HG03196 (cell line): ENCODE measurements around the gene DOCK1.
"Not testable (repeated sequence)": the region's sequence is repeated elsewhere in the genome, so short reads cannot be mapped to it uniquely, and the experiment has no call there.

Experiments
- ATAC-seq: cut with Tn5 transposase; IDR thresholded peaks from one replicate; pipeline ENCODE4 v1.9.1; 2021; ENCODE audit not compliant: unreplicated experiment

The DOCK1 gene

GRCh38 chr10:127259347-127259746 lies 354.1 kb downstream of the DOCK1 start:
- no peak for ATAC-seq

DNA sequence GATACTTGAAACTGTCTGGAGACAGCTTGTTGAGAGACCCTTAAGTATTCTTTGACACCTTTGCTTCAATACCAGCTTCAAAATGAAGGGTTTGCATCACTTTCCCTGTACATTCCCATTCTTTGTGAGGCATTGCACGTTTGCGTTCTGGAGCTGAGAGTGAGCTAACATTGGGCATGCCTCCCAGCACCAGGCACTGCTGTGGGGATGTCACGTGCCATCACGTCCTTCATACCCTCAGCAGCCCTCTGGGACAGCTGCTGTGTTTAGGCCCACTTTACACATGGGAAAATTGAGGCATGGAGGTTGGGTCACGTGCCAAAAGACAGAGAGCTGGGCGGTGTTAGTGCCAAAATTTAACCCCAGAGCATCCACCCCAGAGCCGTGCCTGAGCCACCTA lies 357.4 kb downstream of the DOCK1 start:
- no peak for ATAC-seq

DNA sequence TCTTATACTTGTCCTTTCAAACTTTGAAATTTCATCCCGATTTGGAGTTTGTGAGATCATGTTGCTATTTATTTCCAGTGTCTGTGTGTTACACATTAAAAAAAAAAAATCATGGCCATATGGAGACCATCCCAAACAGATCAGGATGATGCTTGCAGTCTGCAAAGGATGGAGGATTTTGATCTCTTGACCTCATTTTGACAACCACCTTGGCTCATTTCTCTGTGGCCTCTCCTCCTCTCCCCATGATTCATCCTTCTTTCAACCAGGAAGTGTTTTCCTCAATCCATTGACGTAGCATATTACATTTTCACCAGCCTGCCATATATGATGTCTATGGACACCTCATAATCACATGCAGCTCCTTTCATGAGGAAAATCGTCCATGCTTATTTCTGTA lies 360.1 kb downstream of the DOCK1 start:
- no peak for ATAC-seq

DNA sequence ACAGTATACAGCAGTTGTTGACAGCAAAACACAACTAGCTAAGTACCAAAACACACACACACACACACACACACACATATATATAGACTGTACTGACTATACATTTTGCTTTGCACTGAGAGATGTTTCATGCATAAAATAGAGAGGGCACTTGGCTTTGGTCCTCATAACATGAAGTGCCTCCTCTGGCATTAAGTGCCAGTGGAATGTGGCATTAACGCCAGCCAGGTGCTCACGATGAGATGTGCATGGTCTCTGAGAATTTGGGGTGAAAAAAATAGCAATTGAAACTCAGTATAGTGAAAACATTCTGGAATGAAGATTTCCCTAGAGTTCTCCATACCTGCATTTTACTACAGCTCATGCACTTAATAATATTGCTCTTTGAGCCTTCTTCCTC lies 361.2 kb downstream of the DOCK1 start:
- ATAC-seq, result no peak

DNA sequence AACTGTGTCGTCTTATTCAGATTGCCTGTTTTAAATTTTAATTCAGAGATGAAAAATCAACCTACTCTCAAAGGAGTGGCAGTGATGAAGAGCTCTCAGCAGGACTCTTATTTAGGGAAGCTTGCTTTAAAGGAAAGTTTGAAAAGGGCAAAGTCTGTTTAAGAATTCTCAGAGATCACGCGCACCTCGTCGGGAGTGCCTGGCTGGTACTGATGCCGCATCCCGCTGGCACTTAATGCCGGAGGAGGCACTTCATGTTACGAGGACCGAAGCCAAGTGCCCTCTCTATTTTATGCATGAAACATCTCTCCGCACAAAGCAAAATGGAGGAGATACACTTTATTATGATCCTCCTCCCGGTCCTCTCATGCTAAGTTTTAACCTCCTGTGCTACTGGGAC lies 362.2 kb downstream of the DOCK1 start:
- ATAC-seq, result no peak

DNA sequence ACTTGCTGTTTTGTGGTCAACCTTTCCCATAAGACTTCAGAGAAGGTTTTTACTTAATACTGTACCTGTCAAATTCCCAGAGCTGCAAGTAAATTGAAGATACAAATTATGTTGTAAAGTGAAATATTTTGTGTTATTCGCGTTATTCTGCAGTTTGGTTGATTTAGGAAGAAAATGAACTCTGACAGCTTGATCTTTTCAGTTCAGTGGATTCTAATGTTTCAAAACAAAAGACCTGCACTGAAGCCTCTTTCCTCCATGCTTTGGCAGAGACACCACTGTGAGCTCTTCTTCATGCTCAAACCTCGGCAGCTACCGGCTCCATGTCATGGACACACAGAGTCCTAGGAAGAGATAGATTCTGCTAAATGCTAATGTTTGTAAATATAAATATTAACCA lies 366.8 kb downstream of the DOCK1 start:
- no peak for ATAC-seq

- no peak for ATAC-seq
Observed at GRCh38 chr10:127275272-127275671, 370.0 kb downstream of the DOCK1 start.

DNA sequence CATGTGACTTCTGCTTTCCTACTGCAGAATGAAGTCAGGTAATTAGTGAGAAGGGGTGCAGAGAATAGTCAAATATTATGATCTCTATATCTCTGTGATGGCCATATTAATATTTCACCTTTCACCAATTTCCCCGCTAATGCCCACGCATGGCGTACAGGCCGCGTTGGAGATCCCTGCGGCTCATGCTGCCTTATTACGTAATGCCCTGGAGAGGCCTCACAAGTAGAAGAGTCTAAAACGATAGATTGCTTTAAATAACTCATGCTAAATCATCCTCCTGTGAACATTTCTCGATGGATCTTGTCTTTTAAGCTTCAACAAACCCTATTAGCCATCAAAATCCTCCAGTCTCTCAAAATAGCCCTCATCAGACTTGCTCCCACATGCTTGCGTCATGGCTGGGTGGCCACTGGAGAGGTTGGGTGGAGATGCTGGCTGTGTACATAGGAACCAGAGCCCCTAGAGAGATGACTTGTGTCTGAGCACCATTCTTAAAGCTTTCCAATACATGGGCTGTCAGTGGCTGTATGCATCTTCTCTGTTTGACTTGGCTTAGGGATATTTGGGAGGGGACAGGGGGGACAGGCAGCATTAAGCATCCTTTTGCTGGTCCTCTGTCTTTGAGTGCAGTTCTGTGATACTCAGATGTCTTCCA lies 370.7 kb downstream of the DOCK1 start:
- no peak for ATAC-seq

- no peak for ATAC-seq
Observed at GRCh38 chr10:127276794-127277462, 371.7 kb downstream of the DOCK1 start.

DNA sequence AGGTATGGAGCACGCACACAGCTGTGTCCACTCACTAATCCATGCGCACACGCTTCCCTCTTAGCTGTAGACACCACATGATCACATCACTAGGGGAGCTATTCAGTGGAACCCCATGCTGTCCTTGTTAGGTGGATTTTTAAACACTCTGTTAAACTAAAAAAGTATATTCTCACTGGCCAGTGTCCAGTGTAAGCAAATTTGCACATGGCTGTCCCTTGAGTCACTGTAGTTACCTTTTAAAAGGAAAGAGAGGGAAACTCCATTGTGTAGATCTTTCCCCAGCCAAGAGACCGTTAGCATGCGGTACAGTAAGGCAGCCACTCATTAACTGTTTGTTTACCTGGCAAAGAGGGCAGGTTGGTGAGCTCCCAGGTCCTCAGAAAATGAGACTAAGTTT lies 372.8 kb downstream of the DOCK1 start:
- ATAC-seq, result no peak

DNA sequence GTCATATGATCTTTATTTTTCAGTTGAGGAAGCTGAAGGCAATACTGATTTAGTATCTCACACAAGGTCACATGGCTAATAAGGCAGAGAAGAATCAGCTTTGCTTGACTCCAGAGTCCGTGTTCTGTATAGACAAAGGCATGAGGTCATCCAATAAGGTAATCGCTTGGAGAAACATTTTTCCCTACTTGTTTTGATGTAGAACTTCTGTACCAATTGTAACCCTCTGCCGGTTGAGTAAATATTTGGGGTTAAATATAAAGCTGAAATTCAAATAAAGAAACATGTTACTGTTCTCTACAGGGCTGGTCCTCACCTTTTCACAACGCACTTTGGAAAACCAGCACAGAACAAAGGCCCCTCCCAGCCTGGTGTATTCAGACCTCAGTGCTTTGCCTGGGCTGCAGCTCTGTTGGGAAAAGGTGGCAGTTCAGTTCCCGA lies 374.1 kb downstream of the DOCK1 start:
- no peak for ATAC-seq

GRCh38 chr10:127280446-127280845 lies 375.2 kb downstream of the DOCK1 start:
- no peak for ATAC-seq

- no peak for ATAC-seq
Observed at GRCh38 chr10:127283017-127283416, 377.8 kb downstream of the DOCK1 start.

- no peak for ATAC-seq
Observed at GRCh38 chr10:127283576-127283975, 378.3 kb downstream of the DOCK1 start.

- ATAC-seq, result no peak
Observed at GRCh38 chr10:127290850-127291249, 385.6 kb downstream of the DOCK1 start.

DNA sequence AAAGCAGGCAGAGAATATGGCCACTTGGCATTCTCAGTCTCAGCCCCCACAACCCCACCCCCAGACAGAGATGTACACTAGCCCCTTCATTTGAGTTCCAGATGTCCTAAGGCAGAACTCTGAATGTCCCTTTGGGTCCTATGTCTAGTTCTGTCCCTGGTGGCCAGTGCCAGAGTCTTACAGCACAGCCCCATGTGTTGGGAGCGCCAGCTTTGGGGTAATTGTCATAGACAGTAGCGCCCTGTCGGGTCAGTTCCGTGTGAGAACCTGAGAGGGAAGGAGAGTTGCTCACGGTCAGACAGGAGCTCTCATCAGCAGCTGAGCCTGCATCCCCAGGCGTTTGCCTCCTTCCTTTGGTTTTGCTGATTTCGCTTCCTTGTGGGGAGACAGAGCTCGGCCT lies 386.1 kb downstream of the DOCK1 start:
- ATAC-seq, result no peak

DNA sequence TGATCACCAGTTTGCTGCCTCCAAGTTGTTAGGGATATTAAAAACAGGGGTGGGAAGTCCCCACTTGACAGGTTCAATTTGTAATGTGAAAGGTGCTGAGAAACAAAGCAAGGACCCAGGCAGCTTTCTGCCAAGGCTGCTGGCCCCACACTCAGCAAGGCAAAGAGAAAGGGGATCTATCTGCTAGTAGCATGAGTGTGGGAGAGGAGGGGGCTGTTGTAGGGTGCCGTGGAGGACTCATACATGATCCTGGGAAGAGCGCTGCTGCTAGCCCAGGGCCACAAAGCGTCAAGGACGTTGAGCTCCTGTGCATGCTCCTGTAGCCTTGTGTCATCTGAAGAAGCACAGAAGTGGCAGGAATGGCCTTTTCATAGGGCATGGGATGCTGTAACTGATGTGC lies 387.7 kb downstream of the DOCK1 start:
- no peak for ATAC-seq

DNA sequence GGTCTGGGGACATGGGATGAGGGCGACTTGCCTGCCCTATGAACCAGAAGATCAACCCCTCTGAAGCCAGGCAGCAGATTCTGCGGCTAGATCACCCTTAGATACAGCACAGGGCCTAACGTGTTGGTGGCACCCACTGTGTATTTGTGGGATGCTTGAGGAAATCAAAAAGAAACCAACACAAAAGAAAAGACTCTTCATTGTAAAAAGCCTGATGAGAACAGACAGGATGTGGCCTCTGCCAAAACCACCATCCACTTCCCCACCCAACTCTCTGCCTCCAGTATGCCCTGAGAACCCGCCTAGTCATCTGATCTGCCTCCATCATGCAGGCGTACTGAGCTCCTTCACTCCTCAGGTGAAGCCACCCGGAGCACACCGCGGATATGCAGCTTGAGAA lies 388.4 kb downstream of the DOCK1 start:
- ATAC-seq, result no peak

DNA sequence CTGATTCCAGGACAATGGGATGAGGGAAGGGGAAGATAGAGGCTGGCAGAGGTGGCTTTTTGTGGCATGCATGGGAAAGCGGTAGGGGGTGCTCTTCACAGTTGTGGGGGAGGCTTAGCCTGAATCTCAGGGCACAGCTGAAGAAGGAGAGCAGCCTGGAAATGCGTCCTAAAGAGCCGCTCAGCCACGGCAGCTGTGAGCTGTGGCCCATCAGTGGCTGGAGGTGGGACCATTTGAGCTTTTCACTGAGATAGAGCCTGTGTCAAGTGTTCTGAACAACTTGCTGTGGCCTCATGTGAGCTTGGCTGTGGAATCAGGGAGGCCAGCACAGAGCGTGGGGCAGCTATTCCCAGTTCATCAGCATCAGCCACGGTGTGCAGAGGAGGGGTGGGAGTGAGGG lies 391.5 kb downstream of the DOCK1 start:
- no peak for ATAC-seq

DNA sequence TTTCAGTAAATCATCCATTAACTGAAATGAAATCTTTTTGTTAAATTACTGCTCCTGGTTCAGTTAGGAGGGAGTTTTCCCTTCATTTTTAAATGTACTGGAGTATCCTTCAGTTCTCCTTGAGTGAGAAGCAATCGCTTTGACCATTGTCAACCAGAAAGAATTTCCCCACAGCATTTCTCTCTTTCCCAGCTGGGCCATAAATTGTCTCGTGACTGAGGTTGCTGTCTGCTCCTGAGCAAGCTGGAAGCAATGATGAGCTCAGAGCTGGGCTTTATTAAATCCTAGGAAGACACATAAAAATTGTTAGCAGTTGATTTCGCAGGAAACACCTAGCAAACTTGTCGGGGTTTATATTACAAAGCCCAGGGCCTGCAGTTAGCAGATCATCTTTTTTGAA lies 393.2 kb downstream of the DOCK1 start:
- no peak for ATAC-seq

DNA sequence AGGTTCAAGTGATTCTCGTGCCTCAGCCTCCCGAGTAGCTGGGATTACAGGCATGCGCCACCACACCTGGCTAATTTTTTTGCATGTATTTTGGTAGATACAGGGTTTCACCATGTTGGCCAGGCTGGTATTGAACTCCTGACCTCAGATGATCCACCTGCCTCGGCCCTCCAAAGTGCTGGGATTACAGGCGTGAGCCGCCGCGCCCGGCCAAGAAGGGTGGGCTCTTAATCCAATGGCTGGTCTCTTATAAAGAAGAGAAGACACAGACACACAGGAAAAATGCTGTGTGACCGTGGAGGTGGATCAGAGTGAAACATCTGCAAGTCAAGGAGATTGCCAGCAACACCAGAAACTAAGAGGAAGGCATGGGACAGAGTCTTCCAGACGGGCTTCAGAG lies 394.0 kb downstream of the DOCK1 start:
- ATAC-seq, result not testable (repeated sequence)

DNA sequence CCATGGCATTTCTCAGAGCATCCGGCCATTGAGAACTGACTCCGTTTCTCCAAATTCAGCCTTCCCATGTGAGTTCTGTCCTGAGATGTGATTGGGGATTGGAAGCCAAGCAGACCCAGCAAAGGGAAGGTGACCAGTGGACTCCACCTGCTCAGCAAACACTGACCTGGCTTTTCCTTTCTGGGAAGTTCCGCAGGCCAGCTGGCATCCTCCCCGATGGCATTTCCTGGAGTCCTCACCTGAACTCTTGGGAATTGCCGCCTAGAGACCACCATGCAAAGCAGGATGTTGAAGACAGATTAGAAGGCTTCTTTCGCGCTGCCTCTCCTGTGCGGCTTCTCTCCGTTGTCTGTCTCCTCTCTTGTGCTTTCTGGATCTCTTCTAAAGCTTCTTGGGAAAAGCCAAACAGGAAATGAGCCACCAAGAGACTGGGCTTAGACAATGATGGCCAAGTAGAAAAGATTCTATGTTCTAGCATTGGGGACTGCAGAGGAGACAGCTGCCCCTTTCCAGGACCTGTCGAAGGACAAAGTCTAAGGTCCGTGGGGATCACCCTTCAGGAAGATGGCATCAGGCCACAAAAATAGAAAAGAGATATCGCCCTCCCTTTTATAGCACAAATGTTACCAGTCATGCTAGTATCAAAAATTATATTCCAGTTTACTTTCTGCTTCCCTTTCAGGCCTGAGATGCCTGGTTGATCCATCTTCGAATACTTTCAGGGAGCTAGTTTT lies 394.9 kb downstream of the DOCK1 start:
- ATAC-seq, result no peak
